GM18867 (cell line): ENCODE measurements around the gene DDC.
"Not testable (repeated sequence)": the region's sequence is repeated elsewhere in the genome, so short reads cannot be mapped to it uniquely, and the experiment has no call there.

Experiments used
- ATAC-seq: cut with Tn5 transposase; IDR thresholded peaks from one replicate; pipeline ENCODE4 v1.9.1; 2021; ENCODE audit warnings: mild to moderate bottlenecking, moderate library complexity; ENCODE audit not compliant: unreplicated experiment

Gene DDC

DNA sequence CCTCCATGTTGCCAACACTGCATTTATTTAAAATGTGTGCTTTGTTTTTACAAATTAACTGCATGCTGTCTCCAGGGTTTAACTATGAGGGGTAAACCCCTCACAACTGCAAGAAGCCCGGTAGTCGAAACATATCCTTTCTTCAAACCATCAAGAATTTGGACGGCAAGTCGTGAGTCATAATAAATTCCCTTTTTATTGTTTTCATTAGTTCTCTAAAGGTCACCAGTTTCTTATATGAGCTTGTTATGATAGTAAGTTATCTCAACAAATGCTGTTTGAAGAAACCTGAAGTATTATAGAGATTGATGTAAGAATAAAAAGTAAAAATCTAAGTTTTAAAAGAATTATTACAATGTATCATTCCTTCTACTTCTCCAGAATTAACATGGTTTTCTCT lies 102.8 kb downstream of the DDC start:
- no peak for ATAC-seq

- no peak for ATAC-seq
These were observed 103.5 kb downstream of the DDC start for GRCh38 chr7:50461695-50462094.

DNA sequence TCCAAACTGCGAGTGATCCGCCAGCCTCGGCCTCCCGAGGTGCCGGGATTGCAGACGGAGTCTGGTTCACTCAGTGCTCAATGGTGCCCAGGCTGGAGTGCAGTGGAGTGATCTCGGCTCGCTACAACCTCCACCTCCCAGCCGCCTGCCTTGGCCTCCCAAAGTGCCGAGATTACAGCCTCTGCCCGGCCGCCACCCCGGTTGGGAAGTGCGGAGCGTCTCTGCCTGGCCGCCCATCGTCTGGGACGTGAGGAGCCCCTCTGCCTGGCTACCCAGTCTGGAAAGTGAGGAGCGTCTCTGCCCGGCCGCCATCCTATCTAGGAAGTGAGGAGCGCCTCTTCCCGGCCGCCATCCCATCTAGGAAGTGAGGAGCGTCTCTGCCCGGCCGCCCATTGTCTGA lies 106.0 kb downstream of the DDC start:
- ATAC-seq = not testable (repeated sequence)

- not testable (repeated sequence) for ATAC-seq
These were observed 106.6 kb downstream of the DDC start for GRCh38 chr7:50458651-50459050.

DNA sequence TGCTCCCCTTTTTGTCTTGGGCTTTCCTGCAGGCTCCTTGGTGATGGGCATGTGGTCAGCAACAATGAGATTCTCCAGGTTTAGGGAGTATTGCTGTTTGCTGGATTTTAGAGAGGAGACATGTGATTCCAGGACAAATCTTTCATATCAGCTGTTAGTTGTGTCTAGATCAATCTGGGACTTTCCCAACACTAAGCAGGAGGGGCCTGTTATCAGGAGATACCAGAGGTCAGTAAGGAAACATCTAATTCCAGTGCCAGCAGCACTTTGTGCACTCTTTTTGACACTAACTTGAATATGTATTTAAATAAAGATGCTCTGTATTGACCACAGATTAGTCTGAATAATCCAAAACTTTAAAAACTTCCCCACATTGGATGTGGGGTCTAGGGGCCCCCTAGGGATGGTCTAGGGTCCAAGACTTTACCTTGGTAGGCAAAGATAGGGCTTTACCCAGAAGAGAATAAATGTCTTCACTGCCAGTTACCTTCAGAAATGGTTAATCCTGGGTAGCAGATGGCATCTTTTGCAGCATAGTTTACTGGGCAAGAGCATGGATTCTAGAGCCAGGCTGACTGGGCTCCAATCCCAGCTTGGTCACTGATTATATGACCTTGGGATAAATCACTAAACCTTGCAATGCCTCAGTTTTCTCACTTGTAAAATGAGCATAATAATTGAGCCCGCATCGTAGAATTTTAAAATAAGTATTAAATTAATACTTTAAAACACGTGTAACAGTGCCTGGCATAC lies 108.7 kb downstream of the DDC start:
- no peak for ATAC-seq

DNA sequence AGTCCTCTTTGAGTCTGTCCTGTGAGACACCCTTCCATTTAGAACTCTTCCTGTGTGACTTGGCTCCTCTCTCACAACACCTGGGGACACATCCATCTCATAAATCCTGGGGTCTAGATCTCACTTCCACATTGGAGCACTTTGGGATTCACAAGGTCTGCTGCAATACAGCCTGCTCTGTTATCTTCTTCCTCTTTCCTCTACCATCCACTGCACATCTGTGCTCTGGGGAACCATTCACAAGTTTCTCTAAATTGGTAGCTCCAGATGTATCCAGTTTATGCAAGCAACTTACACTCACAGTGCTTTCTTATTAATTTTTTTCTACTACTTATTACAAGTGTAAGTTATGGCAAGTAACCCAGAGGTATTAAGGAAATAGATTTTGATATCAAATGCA lies 109.5 kb downstream of the DDC start:
- ATAC-seq = no peak

DNA sequence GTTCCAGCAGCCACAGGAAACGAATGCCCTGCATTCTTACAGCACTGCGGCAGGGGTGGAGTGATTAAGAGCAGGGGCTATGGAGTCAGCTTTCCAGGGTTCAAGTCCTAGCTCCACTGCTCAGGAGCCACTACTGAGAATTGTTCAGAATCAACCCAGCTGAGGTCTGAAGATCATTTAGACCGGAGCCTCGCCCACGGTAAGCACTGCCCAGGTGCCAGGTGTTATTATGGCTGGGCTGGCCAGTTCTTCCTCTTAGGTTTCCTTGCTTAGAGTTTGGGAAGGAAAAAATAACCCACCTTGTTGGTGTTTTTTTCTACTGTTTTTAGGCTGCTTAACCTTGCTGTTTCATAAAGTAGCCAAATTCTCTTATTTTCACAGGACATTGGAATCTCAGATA lies 110.2 kb downstream of the DDC start:
- ATAC-seq = no peak

- no peak for ATAC-seq
These were observed 114.6 kb downstream of the DDC start for GRCh38 chr7:50450590-50451032.

- peak; percentile 92 for ATAC-seq
These were observed 115.2 kb downstream of the DDC start, which contains the start of gene FIGNL1 for GRCh38 chr7:50449881-50450589. TSS of gene FIGNL1 (minus strand) at chr7:50450350. CDS start at chr7:50447287, 3,063 bp downstream.

DNA sequence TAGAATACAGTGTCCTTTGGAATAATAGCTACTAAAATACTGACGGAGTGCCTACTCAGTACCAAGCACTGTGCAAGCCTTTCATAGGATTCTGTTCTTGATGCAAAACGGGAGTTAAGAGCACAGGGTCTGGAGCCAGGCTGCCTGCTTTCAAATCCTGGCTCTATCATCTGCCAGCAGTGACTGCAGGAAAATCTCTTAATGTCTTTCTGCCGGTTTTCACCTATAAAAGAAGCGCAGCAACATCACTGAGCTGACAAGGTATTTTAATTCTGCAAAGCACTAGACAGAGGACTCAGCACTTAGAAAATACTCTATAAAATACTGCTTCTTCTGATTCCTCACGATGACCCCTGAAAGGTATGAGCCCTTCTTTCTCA lies 115.7 kb downstream of the DDC start:
- peak; percentile 1 for ATAC-seq

DNA sequence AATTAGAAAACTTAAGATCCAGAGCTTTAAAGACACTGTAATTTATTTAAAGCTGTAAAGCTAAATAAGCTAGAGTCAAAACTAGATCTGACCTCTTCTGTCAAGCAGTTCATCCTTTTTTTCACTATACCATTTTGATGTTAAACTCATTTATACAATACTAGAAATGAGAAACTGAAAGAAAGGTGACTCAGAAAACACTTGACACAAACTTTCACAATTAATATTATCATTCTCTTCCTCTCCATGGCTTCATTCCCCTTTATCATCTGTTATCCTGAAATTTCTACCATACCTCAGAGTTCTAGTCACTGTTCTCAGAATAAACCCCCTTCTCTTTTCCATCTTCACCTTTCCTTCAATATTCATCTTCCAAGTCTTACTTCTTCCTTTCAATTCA lies 116.4 kb downstream of the DDC start:
- ATAC-seq = peak; percentile 39

DNA sequence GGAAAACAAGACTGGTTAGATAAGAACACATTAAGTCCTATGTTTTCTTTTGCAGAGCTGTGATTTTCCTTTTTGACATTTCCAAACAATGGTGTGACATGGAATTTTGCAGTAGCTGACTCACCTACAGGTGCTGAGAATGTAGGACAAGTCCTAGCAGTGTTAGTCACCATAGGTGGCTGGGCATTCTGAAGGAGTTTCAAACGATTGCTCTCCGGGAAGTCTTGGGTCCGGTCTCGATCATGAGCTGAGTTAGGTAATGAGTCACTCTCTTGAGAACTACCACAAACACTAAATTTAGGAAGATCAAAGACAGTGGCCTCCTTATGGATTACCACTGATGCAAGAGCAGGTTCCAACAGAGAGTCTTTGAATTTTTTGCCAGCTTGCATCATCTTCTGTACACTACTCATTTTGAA lies 118.7 kb downstream of the DDC start:
- ATAC-seq = peak; percentile 26

- ATAC-seq = no peak
These were observed 128.9 kb downstream of the DDC start for GRCh38 chr7:50436133-50436806.

- ATAC-seq = no peak
These were observed 133.4 kb downstream of the DDC start for GRCh38 chr7:50431722-50432305.

GRCh38 chr7:50431316-50431715 lies 133.9 kb downstream of the DDC start:
- ATAC-seq = no peak

DNA sequence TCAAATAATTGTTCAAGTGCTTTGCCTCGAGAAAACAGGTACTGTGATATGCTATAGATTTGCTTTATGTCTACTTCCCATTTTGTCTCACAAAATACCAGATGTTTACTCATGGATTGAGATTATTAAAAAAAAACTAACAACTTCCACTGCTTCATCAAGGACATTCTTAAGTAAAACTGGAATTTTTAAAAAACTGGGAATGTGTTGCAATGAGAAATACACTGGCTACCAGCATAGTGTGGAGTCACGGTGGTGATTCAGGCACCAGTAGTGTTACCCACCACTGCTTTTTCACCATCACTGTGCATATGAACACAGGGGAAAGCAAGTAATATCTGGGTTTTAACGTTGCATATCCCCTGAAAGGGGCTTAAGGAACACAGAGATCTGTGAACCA lies 136.3 kb downstream of the DDC start:
- ATAC-seq = no peak

GRCh38 chr7:50427518-50427917 lies 137.7 kb downstream of the DDC start:
- ATAC-seq = no peak

DNA sequence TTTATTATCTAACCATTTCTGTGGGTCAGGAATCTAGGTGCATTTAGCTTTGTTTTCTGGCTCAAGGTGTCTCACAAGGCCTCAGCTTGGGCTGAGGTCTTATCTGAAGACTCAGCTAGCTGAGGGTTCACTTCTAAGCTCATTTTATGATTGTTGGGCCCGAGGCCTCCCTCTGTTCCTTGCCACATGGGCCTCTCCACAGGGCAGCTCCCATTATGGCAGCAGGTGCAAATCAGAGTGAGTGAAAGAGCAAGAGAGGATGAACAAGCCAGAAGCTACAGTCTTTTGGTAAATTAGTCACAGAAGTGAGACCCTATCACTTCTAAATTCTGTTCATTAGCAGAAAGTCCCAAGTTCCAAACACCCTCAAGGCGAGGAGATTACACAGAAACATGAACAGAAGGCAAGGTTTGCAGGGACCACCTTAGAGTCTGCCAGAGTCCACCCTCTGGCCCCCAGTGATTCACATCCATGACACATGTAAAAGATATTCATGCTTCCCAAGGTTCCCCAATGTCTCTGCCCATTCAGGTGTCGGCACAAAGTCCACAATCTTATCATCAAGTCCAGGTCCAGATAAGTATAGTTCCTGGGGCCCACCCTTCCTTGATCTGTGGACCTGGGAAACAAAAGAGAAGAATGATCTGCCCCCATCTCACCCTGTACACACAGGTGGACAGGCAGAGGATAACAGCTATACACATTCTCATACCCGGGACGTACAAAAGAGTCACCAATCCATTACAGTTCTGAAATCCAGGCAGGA lies 138.7 kb downstream of the DDC start:
- no peak for ATAC-seq

- ATAC-seq = no peak
These were observed 139.9 kb downstream of the DDC start for GRCh38 chr7:50425318-50425717.

- no peak for ATAC-seq
These were observed 141.3 kb downstream of the DDC start for GRCh38 chr7:50423860-50424259.

DNA sequence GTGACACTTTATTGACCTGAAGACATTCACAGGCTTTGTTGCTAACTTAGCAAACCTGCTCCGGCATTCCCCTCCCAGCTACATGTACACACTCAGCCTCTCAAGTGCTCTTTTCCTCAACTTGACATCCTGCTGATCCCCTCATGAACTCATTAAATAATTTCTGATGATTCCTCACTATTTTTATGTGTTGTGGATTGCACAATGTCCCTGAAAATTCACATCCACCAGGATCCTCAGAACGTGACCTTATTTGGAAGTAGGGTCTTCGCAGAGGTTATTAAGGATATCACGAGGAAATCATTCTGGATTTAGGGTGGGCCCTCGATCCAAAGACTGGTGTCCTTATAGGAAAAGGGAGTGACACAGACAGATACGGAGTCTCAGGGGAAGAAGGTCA lies 142.3 kb downstream of the DDC start:
- ATAC-seq = no peak
